GM19463 (cell line): ENCODE results near the gene IL10.

ENCODE experiments used
- ATAC-seq: cut with Tn5 transposase; IDR thresholded peaks from one replicate; pipeline ENCODE4 v1.9.1; 2021; ENCODE audit warnings: mild to moderate bottlenecking, moderate library complexity; ENCODE audit not compliant: unreplicated experiment

The IL10 gene

DNA sequence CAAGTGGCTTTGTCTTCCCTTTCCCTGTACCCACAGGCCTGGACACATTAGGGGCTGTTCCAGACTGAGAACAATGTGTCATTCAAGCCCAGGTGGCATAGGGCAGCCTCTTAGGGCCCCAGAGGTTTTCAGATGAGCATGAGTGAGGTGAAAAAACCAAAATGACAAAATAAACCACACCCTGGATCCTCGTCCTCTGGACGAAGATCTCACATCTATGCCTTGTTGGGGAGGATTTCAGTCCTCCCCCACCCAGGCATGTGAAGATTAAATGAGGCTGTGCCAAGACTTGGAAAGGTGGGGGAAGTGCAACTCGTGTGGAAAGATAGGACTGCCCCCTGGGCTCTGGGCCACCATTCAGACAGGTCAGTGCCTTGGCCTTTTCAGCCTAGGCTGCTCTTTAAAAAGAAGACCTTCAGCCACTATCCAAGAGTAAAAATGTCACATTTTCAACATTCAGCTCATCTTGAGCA lies 34.5 kb downstream of the IL10 start:
- no peak for ATAC-seq

DNA sequence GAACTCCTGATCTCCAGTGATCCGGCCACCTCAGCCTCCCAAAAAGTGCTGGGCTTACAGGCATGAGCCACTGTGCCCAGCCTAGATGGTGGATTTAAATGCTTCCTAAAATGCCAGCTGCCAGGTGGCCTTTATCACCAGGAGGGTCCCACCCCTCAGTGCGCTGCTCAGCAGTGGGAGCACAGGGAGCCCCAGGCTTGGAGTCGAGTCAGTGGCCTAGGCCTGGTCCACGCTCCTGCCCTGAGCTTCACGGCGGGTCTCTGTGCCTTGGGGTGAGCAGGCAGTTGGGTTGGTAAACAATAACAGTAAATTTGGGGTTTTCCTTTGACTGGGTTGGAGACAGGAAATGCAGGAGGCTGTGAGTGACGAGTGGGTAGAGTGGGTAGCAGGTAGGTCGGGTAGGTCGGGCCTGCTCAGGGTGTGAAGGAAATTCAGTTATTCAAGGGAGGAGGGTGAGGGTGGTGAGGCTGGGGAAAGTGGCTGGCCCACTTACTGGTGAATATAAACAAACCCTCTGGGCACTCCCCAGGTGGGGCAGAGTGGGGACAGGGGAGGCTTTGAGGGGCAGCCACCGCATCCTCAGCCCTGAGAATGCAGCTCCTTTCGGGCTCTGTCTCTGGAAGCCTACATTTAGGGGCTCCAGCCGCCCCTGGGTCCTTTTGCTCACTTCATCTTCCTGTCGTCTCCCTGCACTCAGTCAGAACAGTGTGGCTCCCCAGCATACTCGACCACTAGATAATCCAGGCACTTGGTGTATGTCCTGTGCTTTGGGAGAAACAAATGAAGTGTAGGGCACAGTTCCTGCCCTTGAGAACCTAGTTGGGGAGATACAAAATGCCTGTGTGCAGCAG lies 35.2 kb downstream of the IL10 start:
- ATAC-seq: no peak

DNA sequence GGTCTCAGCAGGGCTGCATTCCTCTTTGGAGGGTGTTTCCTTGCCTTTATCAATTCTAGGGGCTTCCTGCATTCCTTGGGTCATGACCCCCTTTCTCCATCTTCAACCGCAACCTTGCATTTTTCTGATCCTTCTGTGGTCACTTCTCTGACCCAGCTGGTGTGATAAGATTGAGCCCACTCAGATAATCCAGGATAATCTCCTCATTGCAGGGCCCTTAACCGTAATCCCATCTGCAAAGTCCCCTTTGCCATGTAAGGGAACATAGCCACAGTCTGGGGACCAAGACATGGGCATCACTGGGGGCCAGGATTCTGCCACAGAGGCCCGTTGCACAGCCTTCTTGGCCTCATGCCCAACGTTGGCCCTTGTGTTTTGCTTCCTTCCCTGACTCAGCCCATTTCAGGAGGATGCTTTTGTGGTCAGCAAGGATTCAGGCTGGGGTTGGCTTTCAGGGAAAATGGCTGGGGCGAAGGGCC lies 36.7 kb downstream of the IL10 start:
- ATAC-seq: no peak

DNA sequence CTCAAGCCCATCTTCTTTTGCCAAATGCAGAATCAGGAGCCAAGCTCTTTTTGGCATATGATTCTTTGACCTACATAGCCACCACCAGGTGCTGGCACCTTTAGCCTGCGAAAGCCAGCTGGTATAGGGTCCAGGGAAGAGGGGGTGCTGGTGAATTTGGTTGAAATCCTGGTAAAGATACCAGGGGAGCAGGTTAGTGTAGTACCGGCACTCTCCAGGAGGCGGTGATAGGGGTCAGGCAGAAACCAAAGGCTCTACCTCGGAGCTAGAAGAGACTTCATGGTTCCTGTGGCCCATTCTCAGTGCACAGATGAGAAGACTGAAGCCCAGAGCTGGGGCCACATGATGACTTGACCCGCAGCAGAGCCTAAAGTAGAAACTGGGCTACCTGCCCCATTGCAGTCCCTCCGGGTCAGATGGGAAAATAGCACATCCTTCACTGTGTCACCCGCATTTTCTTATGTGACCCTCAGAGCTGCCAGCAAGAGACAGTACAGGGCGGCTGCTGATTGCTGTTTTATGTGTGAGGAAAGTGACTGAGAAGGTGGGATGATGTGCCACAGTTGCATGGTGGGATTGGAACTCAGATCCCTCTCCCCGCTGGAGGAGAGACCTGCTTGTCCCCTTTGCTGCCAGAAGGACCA lies 37.7 kb downstream of the IL10 start:
- ATAC-seq: no peak

DNA sequence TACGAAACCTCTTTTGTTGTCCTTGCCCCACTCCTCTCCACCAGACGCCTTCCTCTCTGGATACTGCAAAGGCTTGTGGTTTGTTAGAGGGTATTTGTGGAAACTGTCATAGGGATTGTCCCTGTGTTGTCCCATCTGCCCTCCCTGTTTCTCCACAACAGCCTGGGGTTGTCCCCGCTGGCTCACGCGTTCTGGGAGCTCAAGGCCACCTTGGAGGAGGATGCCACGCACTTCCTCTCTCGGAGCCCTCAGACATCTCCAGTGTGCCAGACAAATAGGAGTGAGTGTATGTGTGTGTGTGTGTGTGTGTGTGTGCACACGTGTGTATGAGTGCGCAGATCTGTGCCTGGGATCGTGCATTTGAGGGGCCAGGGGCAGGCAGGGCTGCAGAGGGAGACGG lies 39.3 kb downstream of the IL10 start:
- no peak for ATAC-seq

DNA sequence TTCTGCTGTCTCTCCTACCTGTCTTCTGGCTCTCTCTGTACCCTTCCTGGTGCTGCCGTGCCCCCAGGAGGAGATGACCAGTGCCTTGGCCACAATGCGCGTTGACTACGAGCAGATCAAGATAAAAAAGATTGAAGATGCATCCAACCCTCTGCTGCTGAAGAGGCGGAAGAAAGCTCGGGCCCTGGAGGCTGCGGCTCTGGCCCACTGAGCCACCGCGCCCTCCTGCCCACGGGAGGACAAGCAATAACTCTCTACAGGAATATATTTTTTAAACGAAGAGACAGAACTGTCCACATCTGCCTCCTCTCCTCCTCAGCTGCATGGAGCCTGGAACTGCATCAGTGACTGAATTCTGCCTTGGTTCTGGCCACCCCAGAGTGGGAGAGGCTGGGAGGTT lies 39.8 kb downstream of the IL10 start:
- ATAC-seq: no peak

DNA sequence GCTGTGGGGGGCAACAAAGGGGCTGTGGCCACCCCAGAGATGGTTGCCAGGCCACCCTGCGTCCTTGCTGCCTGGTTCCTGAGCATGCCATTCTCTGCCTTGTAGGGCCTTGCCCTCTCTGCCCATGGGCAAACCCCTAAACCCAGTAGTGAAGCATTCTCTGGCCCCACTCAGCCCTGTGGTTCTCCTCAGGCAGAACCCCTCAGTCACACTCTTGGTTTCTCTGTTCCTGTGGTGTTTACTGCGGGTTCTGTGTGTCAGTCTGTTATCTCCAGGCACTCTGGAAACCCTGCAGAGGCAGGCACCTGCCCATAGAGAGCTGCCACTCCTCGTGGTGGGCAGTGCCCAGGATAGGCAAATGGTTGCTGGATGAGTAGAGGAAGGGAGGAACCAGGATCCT lies 42.8 kb downstream of the IL10 start:
- no peak for ATAC-seq

DNA sequence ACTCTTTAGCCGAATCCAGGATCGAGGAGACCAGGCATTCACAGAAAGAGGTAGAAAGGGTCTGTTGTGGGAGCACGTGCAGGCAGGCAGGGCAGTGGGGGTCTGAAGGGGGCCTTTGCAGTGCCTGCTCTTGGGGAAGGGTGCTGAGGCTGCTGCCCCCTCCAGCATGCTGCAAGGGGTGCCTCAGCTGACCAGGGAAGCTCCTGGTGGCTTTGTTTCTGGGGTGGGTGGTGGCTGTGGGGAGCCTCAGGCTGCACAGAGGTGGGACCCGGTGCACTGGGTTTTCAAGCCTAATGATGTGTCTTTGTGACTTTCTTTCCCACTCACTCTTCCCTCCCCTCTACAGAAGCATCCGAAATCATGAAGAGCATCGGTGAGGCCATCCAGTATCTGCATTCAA lies 43.2 kb downstream of the IL10 start:
- ATAC-seq: no peak

DNA sequence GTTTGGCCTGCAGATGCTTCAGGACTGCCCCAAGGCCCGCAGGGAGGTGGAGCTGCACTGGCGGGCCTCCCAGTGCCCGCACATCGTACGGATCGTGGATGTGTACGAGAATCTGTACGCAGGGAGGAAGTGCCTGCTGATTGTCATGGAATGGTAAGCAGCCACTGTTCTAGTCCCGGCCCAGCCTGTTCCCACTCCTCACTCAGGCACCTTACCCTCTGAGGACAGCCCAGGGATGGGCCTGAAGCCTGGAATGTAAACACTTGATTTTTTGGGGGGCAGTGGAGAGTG lies 43.7 kb downstream of the IL10 start:
- no peak for ATAC-seq

DNA sequence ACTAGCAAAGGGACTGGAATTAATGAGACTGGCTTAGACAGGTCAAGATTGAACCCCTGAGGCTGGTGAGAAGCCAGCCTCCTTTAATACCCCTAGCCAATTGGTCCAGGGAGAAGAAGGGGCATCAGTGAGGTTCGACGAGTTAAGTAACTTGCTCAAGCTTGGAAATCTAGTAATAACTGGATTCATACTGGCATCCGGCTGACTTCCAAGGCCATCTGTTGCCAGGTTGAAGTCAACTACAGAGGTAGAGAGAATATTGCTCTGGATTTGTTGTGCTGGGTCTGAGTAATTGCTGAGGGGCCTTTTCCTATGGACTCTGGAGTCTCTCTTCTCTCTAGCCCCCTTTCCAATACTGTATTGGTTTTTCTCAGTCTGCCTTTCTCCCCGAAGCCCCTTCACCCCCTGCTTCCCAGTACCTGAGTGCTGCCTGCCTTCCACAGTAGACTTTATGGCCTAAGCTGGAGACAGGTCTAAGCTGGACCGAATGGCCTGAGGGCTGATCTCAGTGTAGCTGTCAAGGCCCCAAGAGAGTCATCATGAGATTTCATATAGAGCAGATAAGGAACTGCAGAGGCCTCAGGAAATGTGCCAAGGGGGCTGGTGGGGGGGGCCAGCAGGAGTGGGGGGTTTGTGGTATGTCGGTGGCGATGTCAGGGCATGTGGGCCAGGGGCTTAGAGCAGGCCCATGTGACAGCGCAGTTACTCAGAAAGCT lies 44.2 kb downstream of the IL10 start:
- no peak for ATAC-seq

DNA sequence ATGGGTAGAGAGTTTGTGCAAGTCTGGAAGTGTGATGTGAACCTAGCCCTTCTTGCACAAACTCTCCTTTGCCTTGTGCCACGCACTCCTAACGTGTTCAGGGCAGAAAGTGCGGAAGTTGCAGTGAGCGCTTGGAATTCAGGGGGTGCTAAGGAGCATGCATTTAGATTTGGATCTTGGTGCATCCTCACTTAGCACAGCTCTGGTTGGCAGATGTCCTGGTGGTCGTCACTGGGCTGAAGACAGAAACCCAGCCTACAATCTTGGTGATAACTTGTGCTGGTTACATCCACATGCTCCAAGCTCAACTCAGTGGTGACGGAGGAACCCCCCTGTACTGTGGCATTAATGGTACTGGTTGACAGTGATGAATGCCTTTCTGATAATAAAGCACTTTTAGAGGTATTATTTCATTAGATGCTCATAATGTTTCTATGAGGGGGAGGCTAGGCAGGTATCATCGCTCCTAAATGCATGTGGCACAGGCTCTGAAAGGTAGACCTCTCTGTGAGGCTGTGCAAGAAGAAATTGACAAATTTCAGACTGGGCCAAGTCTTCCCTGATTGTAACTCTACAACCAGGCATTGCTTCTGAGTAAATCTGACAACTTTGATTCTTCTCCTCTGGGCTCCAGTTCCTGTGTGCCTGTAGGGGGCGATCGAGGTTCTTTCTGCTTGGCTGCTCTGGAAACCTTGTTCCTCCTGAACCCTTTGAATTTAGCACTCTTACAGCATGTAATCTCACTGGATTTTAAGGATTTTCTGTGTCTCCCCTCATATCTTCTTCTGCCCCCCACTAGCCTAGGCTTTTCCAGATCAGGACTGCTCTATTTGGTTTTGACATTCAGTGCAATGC lies 47.0 kb downstream of the IL10 start:
- ATAC-seq: no peak

DNA sequence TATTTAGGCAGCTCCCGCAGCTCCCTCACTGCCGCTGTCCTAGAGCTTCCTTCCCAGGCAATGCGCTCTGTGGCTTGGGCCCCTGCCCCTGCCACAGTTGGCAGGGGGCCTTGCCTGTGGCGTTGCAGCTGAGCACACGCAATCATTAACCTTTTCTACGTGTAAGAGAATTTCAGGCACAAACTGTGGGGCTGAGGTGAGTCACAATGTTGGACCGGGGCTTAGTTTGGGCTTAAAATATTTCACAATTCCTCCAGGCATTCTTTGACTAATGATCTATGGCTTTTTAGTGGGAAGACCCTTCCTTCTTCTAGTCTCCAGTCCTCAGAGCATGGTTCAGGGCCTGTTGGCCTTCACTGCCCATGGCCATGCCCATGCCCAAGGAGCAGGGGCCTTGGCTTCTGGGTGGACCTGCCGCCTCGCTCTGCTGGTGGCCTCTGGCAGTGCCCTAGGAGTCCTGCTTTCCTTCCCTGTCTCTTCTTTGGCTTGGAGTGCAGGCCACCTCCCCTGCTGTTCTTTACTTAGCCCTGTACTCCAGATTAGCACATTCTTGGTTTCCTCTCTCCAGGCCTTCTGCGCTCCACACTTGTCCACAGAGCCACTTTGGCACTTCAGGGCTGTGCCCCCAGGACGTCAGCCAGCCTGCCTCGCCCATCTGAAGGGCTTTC lies 48.4 kb downstream of the IL10 start:
- ATAC-seq: no peak

DNA sequence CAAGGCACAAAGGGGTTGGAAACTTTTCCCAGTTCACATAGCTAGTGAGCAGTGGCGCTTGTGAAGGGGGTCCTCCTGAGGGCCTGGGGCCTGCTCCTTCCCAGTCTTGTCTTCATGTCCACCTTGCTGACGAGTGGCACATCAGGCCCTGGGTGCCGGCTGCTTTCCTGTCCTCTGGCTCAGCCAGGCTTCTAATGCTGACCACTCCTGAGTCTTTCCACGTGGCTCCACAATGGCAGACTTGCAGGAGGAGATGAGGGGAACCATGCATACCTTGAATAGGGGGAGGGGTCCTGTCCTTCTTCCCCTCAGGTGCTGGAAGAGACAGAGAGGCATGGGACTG lies 48.9 kb downstream of the IL10 start:
- no peak for ATAC-seq

DNA sequence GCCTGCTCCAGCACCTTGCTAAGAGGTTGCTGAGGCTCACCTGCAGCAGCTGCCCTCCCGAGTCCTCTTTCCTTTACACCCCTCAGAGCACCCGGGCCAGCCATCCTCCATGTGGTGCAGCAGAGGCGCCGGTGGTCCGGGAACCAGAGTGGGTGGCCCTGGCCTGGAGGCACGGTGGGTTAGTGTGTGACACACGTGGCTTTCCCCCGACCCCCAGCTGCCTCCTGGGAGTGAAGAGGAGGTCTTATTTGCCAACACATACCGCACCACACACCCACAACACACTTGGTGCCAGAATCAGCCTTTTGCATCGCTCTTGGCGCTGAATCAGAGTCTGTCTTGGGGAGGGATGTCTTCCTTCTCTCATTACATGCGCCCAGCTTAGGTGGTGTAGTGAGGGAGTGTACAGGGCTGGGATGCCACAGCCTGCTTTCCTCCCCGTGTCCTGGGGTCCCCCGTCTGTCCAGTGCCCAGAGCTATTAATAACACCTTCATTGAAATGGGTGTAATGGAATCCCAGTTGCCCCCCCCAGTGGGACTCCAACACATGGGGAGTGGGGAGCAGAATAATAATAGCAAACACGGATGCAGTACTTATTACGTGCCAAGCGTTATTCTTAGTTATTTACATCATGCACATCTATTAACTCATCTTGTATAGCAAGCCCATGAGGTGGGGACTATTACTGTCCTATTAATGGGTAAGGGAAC lies 49.4 kb downstream of the IL10 start:
- no peak for ATAC-seq

DNA sequence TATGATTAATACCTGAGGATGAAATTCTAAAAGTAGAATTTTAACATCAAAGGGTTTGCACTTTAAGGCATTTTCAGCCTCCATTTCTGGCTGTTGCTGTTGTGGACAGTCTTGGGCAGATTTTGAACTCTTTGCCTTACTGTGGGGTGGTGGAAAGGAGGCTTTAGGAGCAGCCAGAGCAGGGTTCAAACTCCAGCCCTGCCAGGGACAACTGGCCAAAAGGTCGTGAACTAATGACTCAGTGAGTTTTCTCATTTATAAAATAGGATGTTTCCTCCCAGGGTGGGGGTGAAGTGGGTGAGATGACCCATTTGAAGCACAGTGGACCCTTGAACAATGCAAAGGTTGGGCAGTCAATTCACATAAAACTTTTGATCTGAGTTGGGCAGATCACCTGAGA lies 50.8 kb downstream of the IL10 start:
- no peak for ATAC-seq

DNA sequence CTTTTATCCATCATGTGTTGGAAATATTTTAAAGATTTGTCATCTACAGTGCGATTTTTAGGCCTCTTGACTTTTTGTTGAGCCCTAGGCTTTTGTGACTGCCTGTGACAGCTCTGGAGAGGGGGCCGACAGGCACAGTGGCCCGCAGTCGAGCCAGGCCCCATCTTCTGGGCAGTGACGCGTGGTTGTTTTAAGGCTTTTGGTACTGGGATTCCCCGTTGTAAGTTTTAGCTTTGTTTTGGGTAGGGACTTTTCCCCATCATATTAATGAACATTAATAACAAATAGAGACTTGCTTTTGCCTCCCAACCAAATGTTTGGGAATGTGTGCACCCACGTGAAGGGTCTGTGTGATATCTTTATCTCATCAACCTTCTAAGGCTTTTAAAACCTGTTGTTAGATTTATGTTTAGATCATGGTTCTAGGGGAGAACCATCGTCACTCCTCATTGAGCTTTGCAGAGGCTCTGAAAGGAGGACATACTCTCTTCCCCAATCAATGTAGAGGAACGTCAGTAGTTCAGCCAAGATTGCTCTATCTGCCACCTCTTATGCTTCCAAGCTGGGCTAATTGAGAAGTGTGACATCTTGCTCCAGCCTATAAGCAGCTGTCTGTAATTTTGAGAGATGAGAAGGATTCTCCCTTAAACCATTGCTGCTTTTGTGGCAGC lies 53.0 kb downstream of the IL10 start:
- ATAC-seq: no peak

DNA sequence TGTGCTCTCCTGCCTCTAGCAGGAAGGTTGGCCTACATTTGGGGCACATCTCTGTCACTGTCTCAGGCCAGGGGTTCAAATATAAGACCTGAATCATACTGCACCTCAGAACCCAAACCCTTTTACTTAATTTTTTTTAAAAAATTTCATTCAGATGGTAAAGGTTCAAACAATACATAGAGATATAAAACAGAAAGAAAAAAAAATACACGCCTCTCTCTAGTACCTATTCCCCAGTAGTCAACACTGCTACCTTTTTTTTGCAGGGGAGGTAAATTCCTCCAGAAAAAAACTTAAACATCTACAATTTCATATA lies 54.7 kb downstream of the IL10 start:
- no peak for ATAC-seq
